ENCODE results near the gene LRRC47. TPM values are rescaled to one million over a fixed set of nuclear protein-coding genes. Genes with fewer than 3 reads are reported as not detected.
"Not testable (repeated sequence)": the region's sequence is repeated elsewhere in the genome, so short reads cannot be mapped to it uniquely, and the experiment has no call there.

Gene LRRC47
- total and polyA plus RNA-seq, 2 of the 13 experiments (the other 11 are each of a cell fraction or from before 2014, with no cell fraction given) = 18.3 to 52.5 TPM

- no TSS peak for BruUV-seq (replicated peaks)
- Histone ChIP-seq H4K20me1 (ENCODE audit: insufficient read depth, low read length) (no peaks in the 10 kb centered on the region), H3K4me3 (replicated peaks in 1 of 3; ENCODE audit: insufficient read depth in 1 of 3, low read depth in 2 of 3, low read length in 3 of 3) (no peak overlapping the region), H3K27ac (ENCODE audit: extremely low read length, insufficient read depth, low read length) (no peak overlapping the region), H3K36me3 (replicated peaks in 1 of 2; ENCODE audit: control insufficient read depth in 1 of 2, insufficient read depth in 2 of 2, low read length in 2 of 2) (no peaks in the 10 kb centered on the region), H3K4me2 (ENCODE audit: low read depth, low read length) (no peak overlapping the region), H3K9me3 (ENCODE audit: low read length) (no peaks in the 10 kb centered on the region), H3K9ac (ENCODE audit: insufficient read depth, low read depth, low read length) (no peak overlapping the region), H2AFZ (ENCODE audit: low read length) (no peak overlapping the region), H3K79me2 (ENCODE audit: insufficient read depth, low read length) (no peaks in the 10 kb centered on the region), H3K27me3 (ENCODE audit: control insufficient read depth in 1 of 2, insufficient read depth in 2 of 2, low read length in 2 of 2) (peaks cover 0 to 17% of the 10 kb centered on the region in 2 experiments; a peak in 2 of 5 replicates), H3K4me1 (ENCODE audit: insufficient read depth, low read length) (peaks cover 27% of the 10 kb centered on the region)
- TF ChIP-seq CCDC6 (CRISPR knock-in tag; IDR thresholded peaks at IDR 0.05) (no peak), CHD2 (IDR thresholded peaks at IDR 0.05; ENCODE audit: low read depth, low read length) (no peak), ZNF883 (CRISPR knock-in tag; IDR thresholded peaks at IDR 0.05; ENCODE audit: not compliant biosample characterization) (no peak), GABPA (IDR thresholded peaks at IDR 0.05; ENCODE audit: low read depth, low read length) (no peak), GABPA (CRISPR knock-in tag; IDR thresholded peaks at IDR 0.05; ENCODE audit: low read depth) (no peak), ZNF501 (CRISPR knock-in tag; IDR thresholded peaks at IDR 0.05) (no peak), ZNF362 (CRISPR knock-in tag; IDR thresholded peaks at IDR 0.05; ENCODE audit: borderline replicate concordance) (no peak), HOXA9 (CRISPR knock-in tag; IDR thresholded peaks at IDR 0.05; ENCODE audit: borderline replicate concordance) (no peak)
- POLR2A ChIA-PET = no interaction called here
- intact Hi-C loops (cut with micrococcal nuclease; ENCODE audit: unreplicated experiment) = no loop called here
- CTCF ChIA-PET (ENCODE audit: low intra/inter-chr PET ratio, low total read pairs) = no interaction called here
- in situ Hi-C loops (cut with HindIII; ENCODE audit: extremely low pct_ligation_motif_present, low pct_unique_long_range_greater_than_20kb) = no loop called here
- FAIRE-seq (no peak), ATAC-seq (no peak), DNase-seq (ENCODE audit: low spot score) (no peak)
- WGBS (ENCODE audit: low lambda C conversion rate) = 62% methylated on average over 11 of the region's 11 CpGs
These were observed 8.7 kb upstream of the LRRC47 start for GRCh38 chr1:3805038-3805437.

DNA sequence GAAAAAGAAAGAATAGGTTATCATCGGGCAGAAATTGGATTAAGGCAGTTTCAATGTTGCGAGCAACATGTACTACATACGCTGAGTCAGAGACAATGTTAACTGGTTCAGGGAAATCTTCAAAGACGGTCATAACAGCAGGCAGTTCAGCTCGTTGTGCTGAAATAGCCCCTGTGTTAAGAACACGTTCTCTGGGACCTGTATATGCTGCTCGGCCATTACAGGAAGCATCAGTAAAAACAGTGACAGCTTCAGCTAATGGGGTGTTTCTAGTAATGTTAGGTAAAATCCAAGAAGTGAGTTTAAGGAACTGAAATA, 8.3 kb upstream of the LRRC47 start:
- not testable (repeated sequence) for FAIRE-seq

More for the DNA sequence above, 8.3 kb upstream of the LRRC47 start:
- H3K9ac ChIP-seq (ENCODE audit: insufficient read depth, low read depth, low read length); ATAC-seq; CTCF ChIA-PET (ENCODE audit: low intra/inter-chr PET ratio, low total read pairs); BruUV-seq (replicated peaks); in situ Hi-C loops (cut with HindIII; ENCODE audit: extremely low pct_ligation_motif_present, low pct_unique_long_range_greater_than_20kb); H3K79me2 ChIP-seq (ENCODE audit: insufficient read depth, low read length); H4K20me1 ChIP-seq (ENCODE audit: insufficient read depth, low read length); POLR2A ChIA-PET; H3K36me3 ChIP-seq (replicated peaks in 1 of 2; ENCODE audit: control insufficient read depth in 1 of 2, insufficient read depth in 2 of 2, low read length in 2 of 2); H3K4me3 ChIP-seq (replicated peaks in 1 of 3; ENCODE audit: insufficient read depth in 1 of 3, low read depth in 2 of 3, low read length in 3 of 3); H2AFZ ChIP-seq (ENCODE audit: low read length); DNase-seq (ENCODE audit: low spot score); H3K9me3 ChIP-seq (ENCODE audit: low read length); intact Hi-C loops (cut with micrococcal nuclease; ENCODE audit: unreplicated experiment); H3K27ac ChIP-seq (ENCODE audit: extremely low read length, insufficient read depth, low read length): not testable (repeated sequence)
- peaks cover 27% of the 10 kb centered on the region for H3K4me1 ChIP-seq (ENCODE audit: insufficient read depth, low read length)
- H3K27me3 ChIP-seq (ENCODE audit: control insufficient read depth in 1 of 2, insufficient read depth in 2 of 2, low read length in 2 of 2) = peaks cover 0 to 21% of the 10 kb centered on the region in 2 experiments; a peak in 2 of 5 replicates
- WGBS (ENCODE audit: low lambda C conversion rate) = 4% methylated on average over 7 of the region's 7 CpGs
- peak overlapping the region; percentile 46; the same call in 1 of the 2 replicates for H3K4me2 ChIP-seq (ENCODE audit: low read depth, low read length)
